ENCODE data around the gene LGR5.

Gene LGR5

GRCh38 chr12:71591601-71592000 is 152.0 kb downstream of the LGR5 start:
- no peak for DNase-seq (ENCODE audit: low read depth, low spot score)

- DNase-seq (ENCODE audit: low read depth, low spot score): no peak
Measured at GRCh38 chr12:71592841-71593240, 153.2 kb downstream of the LGR5 start.

- no peak for DNase-seq (ENCODE audit: low read depth, low spot score)
Measured at GRCh38 chr12:71594214-71594948, 154.8 kb downstream of the LGR5 start.

GRCh38 chr12:71599210-71599609 is 159.6 kb downstream of the LGR5 start:
- no peak for DNase-seq (ENCODE audit: low read depth, low spot score)

GRCh38 chr12:71601546-71601945 is 161.9 kb downstream of the LGR5 start:
- DNase-seq (ENCODE audit: low read depth, low spot score): no peak

- DNase-seq (ENCODE audit: low read depth, low spot score): no peak
Measured at GRCh38 chr12:71602761-71603577, 163.4 kb downstream of the LGR5 start.

GRCh38 chr12:71605039-71605438 is 165.4 kb downstream of the LGR5 start:
- no peak for DNase-seq (ENCODE audit: low read depth, low spot score)

GRCh38 chr12:71607494-71608330 is 168.1 kb downstream of the LGR5 start:
- DNase-seq (ENCODE audit: low read depth, low spot score): no peak

- DNase-seq (ENCODE audit: low read depth, low spot score): no peak
Measured at GRCh38 chr12:71610031-71610795, 170.6 kb downstream of the LGR5 start.

GRCh38 chr12:71621938-71622337 is 182.3 kb downstream of the LGR5 start:
- DNase-seq (ENCODE audit: low read depth, low spot score): no peak

- DNase-seq (ENCODE audit: low read depth, low spot score): no peak
Measured at GRCh38 chr12:71625476-71625875, 185.9 kb downstream of the LGR5 start.

- no peak for DNase-seq (ENCODE audit: low read depth, low spot score)
Measured at GRCh38 chr12:71626098-71626497, 186.5 kb downstream of the LGR5 start.

- DNase-seq (ENCODE audit: low read depth, low spot score): no peak
Measured at GRCh38 chr12:71626768-71627167, 187.2 kb downstream of the LGR5 start.

GRCh38 chr12:71627438-71628002 is 187.9 kb downstream of the LGR5 start:
- no peak for DNase-seq (ENCODE audit: low read depth, low spot score)
